AG10803 (cell line): ENCODE measurements around the gene PTPRZ1.

Source experiments
- DNase-seq: peaks from one replicate; pipeline ENCODE4 v3.0.0; 2010; ENCODE audit warnings: low read depth
- H3K4me3 ChIP-seq: 2 replicates; pipeline ENCODE4 v1.5.1; 2011; ENCODE audit warnings: mild to moderate bottlenecking, low read length, control low read depth
- TF ChIP-seq, protein P1 (sequence below): conservative IDR thresholded peaks from 2 replicates; pipeline ENCODE4 v1.5.1; 2011; ENCODE audit warnings: mild to moderate bottlenecking, low read length, control low read depth, inconsistent platforms

The PTPRZ1 gene

DNA sequence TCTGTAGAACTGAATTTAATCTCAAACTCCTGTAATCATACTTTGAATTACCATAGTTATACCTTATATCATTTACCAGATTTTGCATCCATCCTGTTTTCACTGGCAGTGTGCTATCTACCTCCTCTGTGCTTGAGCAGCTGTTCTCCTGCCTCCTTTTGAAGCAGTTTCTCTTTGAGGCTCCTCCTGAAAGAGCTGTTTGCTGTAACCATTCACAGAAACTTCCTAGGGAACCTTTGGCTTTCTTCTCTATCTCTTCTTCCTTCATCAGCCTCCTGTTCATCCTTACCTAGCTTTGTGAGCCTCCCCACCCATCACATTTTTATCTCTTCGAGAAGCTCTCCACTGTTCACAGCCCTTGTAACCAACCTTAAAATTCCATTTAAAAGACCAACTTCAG is 162.9 kb downstream of the PTPRZ1 start:
- TF ChIP-seq, protein P1, sequence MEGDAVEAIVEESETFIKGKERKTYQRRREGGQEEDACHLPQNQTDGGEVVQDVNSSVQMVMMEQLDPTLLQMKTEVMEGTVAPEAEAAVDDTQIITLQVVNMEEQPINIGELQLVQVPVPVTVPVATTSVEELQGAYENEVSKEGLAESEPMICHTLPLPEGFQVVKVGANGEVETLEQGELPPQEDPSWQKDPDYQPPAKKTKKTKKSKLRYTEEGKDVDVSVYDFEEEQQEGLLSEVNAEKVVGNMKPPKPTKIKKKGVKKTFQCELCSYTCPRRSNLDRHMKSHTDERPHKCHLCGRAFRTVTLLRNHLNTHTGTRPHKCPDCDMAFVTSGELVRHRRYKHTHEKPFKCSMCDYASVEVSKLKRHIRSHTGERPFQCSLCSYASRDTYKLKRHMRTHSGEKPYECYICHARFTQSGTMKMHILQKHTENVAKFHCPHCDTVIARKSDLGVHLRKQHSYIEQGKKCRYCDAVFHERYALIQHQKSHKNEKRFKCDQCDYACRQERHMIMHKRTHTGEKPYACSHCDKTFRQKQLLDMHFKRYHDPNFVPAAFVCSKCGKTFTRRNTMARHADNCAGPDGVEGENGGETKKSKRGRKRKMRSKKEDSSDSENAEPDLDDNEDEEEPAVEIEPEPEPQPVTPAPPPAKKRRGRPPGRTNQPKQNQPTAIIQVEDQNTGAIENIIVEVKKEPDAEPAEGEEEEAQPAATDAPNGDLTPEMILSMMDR: no peak
- no peak overlapping the region for H3K4me3 ChIP-seq
- no peak for DNase-seq

DNA sequence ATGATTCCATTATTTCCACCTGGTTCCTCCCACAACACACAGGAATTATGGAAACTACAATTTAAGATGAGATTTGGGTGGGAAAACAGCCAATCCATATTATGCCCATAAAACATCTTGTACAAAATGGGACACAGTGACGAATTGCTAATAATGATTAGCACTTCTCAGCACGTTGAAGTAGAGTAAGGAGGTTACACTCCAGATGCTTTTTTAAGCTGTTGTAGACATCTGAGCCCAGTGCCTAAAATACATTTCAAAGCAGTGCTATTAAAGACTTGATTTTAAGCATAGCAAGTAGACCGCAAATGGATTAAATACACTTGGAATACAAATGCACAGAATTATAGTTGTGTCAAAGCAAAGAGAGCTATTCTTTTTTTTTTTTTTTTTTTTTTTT is 165.2 kb downstream of the PTPRZ1 start:
- no peak for DNase-seq
- TF ChIP-seq, protein P1: no peak
- H3K4me3 ChIP-seq: no peak overlapping the region

DNA sequence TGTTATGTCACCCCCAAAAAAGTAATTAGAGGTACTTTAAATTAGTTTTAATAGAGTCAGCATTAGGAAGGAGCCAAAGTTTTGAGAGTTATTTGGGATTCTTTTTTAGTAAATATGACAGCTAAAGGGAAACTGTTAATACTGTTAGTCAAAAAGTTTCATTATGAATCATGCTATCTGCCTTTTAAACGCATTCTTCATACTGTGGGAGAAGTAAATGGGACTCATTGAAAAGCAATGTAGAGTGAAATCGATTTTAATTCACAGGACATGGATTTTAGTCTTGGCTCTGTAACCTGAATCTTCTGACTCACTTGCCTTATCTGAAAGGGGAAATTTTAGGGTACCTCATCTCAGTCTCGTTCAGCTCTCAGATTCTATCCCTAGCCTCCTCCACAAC is 165.9 kb downstream of the PTPRZ1 start:
- no peak for DNase-seq
- TF ChIP-seq, protein P1: no peak
- H3K4me3 ChIP-seq: no peak overlapping the region

DNA sequence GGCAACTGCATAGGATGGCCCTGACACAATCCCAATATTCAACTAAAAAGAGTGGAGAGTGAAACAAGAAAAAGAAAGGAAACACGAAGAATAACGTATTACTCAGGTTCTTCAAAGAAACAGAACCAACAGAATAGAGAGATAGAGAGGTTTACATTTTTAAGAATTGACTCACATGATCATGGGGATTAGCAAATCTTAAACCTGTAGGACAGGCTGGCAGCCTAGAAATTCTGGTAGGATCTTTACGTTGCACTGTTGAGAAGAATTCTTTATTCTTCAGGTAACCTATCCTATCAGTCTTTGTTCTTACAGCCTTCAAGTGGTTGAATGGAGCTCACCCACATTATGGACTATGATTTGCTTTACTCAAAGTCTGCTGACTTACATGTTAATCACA is 167.2 kb downstream of the PTPRZ1 start:
- no peak overlapping the region for H3K4me3 ChIP-seq
- DNase-seq: no peak
- TF ChIP-seq, protein P1: no peak

DNA sequence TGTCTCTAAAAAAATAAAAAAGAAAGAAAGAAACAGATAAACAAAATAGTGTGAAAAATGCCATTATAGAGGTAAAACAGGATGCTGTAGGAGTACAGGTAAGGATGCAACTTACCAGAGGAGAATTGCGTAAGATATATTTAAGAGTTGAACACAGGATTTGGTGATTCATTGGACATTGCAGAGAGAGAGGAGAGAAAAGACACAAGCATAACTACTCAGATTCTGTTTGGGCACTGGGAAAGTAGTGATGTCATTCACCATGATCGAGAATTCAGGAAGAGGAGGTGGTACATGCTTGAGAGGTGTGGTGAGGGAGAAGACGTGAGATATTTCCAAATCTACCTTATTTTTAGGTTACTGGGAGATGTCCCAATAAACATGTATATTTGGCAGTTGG is 173.4 kb downstream of the PTPRZ1 start:
- H3K4me3 ChIP-seq: no peak overlapping the region
- no peak for DNase-seq
- TF ChIP-seq, protein P1: no peak

DNA sequence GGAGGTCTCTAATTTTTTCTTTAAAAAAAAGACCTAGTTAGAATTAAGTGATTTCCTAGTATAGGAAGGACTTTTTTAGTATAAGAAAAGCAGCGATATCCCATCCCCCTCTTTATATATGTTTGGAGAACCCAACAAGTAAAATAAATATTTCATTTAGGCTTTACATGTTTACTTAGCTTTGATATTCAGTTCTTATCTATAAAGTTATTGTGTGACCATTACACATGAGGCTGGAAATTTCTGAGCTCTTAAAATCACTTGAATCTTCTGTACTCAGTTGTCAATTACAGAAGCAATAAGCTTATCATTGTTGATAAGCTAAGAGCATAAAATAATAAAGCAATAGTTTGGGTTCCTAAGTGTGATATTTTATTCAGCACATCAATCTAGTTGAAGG is 181.4 kb downstream of the PTPRZ1 start:
- no peak overlapping the region for H3K4me3 ChIP-seq
- DNase-seq: no peak
- TF ChIP-seq, protein P1: no peak

DNA sequence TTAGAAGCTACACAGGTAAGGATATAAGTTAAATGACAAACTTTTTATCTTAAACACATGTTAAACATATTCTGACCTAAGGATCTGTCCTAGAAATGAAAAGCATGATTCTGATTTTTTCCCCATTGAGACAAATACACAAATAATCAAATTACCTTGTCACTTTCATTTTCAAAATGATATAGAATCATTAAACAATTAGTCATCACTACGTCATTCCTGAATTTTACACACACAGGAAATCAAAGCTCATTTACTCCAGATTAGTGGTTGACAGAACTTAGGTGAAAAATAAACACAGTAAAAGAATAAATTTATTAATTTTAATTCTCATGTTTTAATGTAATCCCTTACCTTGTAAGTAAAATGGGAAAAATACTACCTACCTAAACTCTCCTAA is 182.1 kb downstream of the PTPRZ1 start:
- no peak overlapping the region for H3K4me3 ChIP-seq
- DNase-seq: no peak
- TF ChIP-seq, protein P1: no peak
